ENCODE data around the gene RPL18A.

The RPL18A gene

GRCh38 chr19:17859533-17860330 is at the start of gene RPL18A:
RPL18A (plus strand) TSS chr19:17859910; CDS start chr19:17859957, 47 bp downstream.
- H4K20me1 ChIP-seq (ENCODE audit: insufficient read depth) = no peaks in the 10 kb centered on the region
- H3K4me3 ChIP-seq (IDR thresholded peaks at IDR 0.05; ENCODE audit: insufficient read depth, low read depth, low read length) = peak within 1 kb of the TSS; percentile 67
- peaks cover 28% of the 10 kb centered on the region for H3K4me1 ChIP-seq (ENCODE audit: low read depth, poor library complexity, severe bottlenecking)
- peak within 1 kb of the TSS; percentile 50 for H3K27ac ChIP-seq
- peak; percentile 66 for TF ChIP-seq CTCF (conservative IDR thresholded peaks at IDR 0.05; ENCODE audit: low read depth, low read length)
- peaks cover 11% of the 10 kb centered on the region; the same call in 1 of the 2 replicates for H3K36me3 ChIP-seq (ENCODE audit: insufficient read depth)
- H2AFZ ChIP-seq (ENCODE audit: low read depth) = peak within 1 kb of the TSS; percentile 78
- peak within 1 kb of the TSS; percentile 94 for H3K9ac ChIP-seq
- no peaks in the 10 kb centered on the region; the same call in 1 of the 2 replicates for H3K27me3 ChIP-seq (ENCODE audit: insufficient read depth, low read depth)
- peaks cover 25% of the 10 kb centered on the region for H3K79me2 ChIP-seq (ENCODE audit: insufficient read depth, low read depth)
- peak within 1 kb of the TSS; percentile 95 for H3K4me2 ChIP-seq

- Histone ChIP-seq H3K4me1 (ENCODE audit: low read depth, poor library complexity, severe bottlenecking) (no peaks in the 10 kb centered on the region), H3K4me3 (IDR thresholded peaks at IDR 0.05; ENCODE audit: insufficient read depth, low read depth, low read length) (no peak overlapping the region), H3K79me2 (ENCODE audit: insufficient read depth, low read depth) (no peaks in the 10 kb centered on the region), H3K27me3 (ENCODE audit: insufficient read depth, low read depth) (peaks cover 38% of the 10 kb centered on the region), H3K27ac (no peak overlapping the region), H3K36me3 (ENCODE audit: insufficient read depth) (no peaks in the 10 kb centered on the region), H3K4me2 (no peak overlapping the region), H2AFZ (ENCODE audit: low read depth) (no peak overlapping the region), H4K20me1 (ENCODE audit: insufficient read depth) (no peaks in the 10 kb centered on the region), H3K9ac (no peak overlapping the region)
- TF ChIP-seq CTCF (conservative IDR thresholded peaks at IDR 0.05; ENCODE audit: low read depth, low read length) = no peak
Observed at GRCh38 chr19:17811103-17811502, 48.6 kb upstream of the RPL18A start.

GRCh38 chr19:17811681-17812080 is 48.0 kb upstream of the RPL18A start:
- Histone ChIP-seq H3K36me3 (ENCODE audit: insufficient read depth) (no peaks in the 10 kb centered on the region), H3K27ac (no peak overlapping the region), H3K9ac (no peak overlapping the region), H4K20me1 (ENCODE audit: insufficient read depth) (no peaks in the 10 kb centered on the region), H3K79me2 (ENCODE audit: insufficient read depth, low read depth) (no peaks in the 10 kb centered on the region), H3K4me1 (ENCODE audit: low read depth, poor library complexity, severe bottlenecking) (no peaks in the 10 kb centered on the region), H2AFZ (ENCODE audit: low read depth) (no peak overlapping the region), H3K27me3 (ENCODE audit: insufficient read depth, low read depth) (peaks cover 38% of the 10 kb centered on the region), H3K4me2 (no peak overlapping the region), H3K4me3 (IDR thresholded peaks at IDR 0.05; ENCODE audit: insufficient read depth, low read depth, low read length) (no peak overlapping the region)
- no peak for TF ChIP-seq CTCF (conservative IDR thresholded peaks at IDR 0.05; ENCODE audit: low read depth, low read length)

GRCh38 chr19:17812099-17812498 is 47.6 kb upstream of the RPL18A start:
- Histone ChIP-seq H3K4me1 (ENCODE audit: low read depth, poor library complexity, severe bottlenecking) (no peaks in the 10 kb centered on the region), H3K4me2 (no peak overlapping the region), H3K9ac (no peak overlapping the region), H3K4me3 (IDR thresholded peaks at IDR 0.05; ENCODE audit: insufficient read depth, low read depth, low read length) (no peak overlapping the region), H4K20me1 (ENCODE audit: insufficient read depth) (no peaks in the 10 kb centered on the region), H2AFZ (ENCODE audit: low read depth) (no peak overlapping the region), H3K36me3 (ENCODE audit: insufficient read depth) (no peaks in the 10 kb centered on the region), H3K79me2 (ENCODE audit: insufficient read depth, low read depth) (no peaks in the 10 kb centered on the region), H3K27ac (no peak overlapping the region), H3K27me3 (ENCODE audit: insufficient read depth, low read depth) (peaks cover 38% of the 10 kb centered on the region)
- TF ChIP-seq CTCF (conservative IDR thresholded peaks at IDR 0.05; ENCODE audit: low read depth, low read length) = no peak
